Muscle layer of duodenum (tissue), 2 donors: ENCODE results near the gene JADE3.

Experiments
- H3K27ac ChIP-seq: one replicate; pipeline ENCODE4 v1.7.0; 2013; ENCODE audit warnings: mild to moderate bottlenecking, low read length
- H3K27me3 ChIP-seq: one replicate; pipeline ENCODE4 v1.7.0; 2013; ENCODE audit warnings: low read depth, mild to moderate bottlenecking, control low read depth, low read length
- H3K36me3 ChIP-seq, 2 donors: one replicate each; pipeline ENCODE4 v1.7.0; 2013; ENCODE audit warnings: low read length in 2 of 2, control low read depth in 1 of 2, mild to moderate bottlenecking in 1 of 2; ENCODE audit not compliant: insufficient read depth in 2 of 2, control insufficient read depth in 1 of 2
- H3K4me1 ChIP-seq, 2 donors: one replicate each; pipeline ENCODE4 v1.7.0; 2013; ENCODE audit warnings: low read length in 2 of 2, mild to moderate bottlenecking in 2 of 2, control low read depth in 1 of 2, moderate library complexity in 1 of 2; ENCODE audit not compliant: insufficient read depth in 2 of 2, control insufficient read depth in 1 of 2
- H3K4me3 ChIP-seq, 2 donors: one replicate each; pipeline ENCODE4 v1.7.0; 2013; ENCODE audit warnings: low read length in 2 of 2, low read depth in 1 of 2, mild to moderate bottlenecking in 1 of 2
- H3K9me3 ChIP-seq, 2 donors: one replicate each; pipeline ENCODE4 v1.7.0; 2013; ENCODE audit warnings: low read length in 2 of 2, control low read depth in 1 of 2, mild to moderate bottlenecking in 1 of 2; ENCODE audit not compliant: control insufficient read depth in 1 of 2
- donor health status: healthy.

Gene JADE3

GRCh38 chrX:47030339-47030738 is 118.1 kb downstream of the JADE3 start:
- Histone ChIP-seq H3K9me3 (no peaks in the 10 kb centered on the region), H3K27me3 (no peaks in the 10 kb centered on the region), H3K4me1 (no peaks in the 10 kb centered on the region), H3K4me3 (no peak overlapping the region), H3K36me3 (no peaks in the 10 kb centered on the region), H3K27ac (no peak overlapping the region)

GRCh38 chrX:47047989-47048388 is 135.8 kb downstream of the JADE3 start:
- Histone ChIP-seq H3K4me1 (no peaks in the 10 kb centered on the region), H3K27ac (no peak overlapping the region), H3K4me3 (no peak overlapping the region), H3K27me3 (no peaks in the 10 kb centered on the region), H3K36me3 (no peaks in the 10 kb centered on the region), H3K9me3 (no peaks in the 10 kb centered on the region)

DNA sequence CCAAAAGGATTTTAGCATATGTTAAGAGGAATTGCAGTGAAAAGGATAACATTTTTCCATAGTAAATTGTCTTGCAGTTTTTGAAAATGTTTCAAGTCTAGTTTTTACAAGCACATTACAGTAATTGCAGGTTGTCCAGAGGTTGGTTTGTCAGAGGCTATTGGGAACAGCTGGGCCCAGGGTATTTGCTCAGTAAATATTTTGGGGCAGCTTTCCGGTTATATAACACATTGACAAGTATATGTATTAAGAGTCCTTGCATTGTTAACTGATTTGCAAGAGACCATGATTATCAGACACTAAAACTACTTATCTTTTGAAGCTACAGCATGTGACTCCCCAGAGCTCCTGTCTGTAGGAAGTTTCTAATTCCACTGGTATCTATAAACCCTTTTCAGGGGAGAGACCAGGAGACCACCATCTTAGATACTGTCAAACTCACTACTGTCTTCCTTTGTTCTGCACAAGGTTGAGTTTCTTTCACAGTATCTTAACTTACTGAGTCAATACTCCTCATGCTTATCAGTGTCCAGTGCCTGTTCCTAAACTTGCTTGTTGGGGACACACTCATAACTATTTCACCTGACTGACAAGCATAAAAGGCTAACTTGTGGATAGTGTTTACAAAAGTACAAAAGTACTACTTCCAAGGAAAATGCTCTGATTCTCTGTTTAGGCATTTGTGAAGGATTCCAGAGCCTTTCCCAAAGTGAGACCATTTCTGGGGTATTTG is 147.1 kb downstream of the JADE3 start:
- Histone ChIP-seq H3K27ac (no peak overlapping the region), H3K36me3 (peaks cover 0 to 5% of the 10 kb centered on the region in 2 donors), H3K4me3 (no peak overlapping the region), H3K27me3 (no peaks in the 10 kb centered on the region), H3K9me3 (no peaks in the 10 kb centered on the region), H3K4me1 (no peaks in the 10 kb centered on the region)

DNA sequence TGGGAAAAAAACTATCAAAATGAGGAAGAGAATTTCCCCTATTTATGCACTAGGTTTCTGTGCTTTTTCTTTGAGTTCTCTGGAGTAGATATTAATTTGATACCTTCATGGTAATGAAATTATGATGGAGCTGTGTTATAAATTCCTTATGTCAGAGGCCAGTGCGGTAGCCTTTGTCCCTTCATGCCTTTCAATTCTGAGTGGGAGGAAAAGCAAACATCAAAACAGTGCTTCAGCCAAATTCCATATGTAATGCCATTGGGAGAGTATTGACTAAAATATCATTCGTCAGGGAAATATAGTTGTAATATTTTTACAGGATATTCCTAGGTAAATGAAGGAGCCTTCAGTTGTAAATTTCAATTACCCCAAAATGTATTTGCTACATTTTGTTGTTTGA is 148.5 kb downstream of the JADE3 start:
- no peak overlapping the region for H3K4me3 ChIP-seq
- no peaks in the 10 kb centered on the region for H3K27me3 ChIP-seq
- H3K27ac ChIP-seq = no peak overlapping the region
- no peaks in the 10 kb centered on the region for H3K9me3 ChIP-seq
- no peaks in the 10 kb centered on the region for H3K36me3 ChIP-seq
- H3K4me1 ChIP-seq = no peaks in the 10 kb centered on the region

DNA sequence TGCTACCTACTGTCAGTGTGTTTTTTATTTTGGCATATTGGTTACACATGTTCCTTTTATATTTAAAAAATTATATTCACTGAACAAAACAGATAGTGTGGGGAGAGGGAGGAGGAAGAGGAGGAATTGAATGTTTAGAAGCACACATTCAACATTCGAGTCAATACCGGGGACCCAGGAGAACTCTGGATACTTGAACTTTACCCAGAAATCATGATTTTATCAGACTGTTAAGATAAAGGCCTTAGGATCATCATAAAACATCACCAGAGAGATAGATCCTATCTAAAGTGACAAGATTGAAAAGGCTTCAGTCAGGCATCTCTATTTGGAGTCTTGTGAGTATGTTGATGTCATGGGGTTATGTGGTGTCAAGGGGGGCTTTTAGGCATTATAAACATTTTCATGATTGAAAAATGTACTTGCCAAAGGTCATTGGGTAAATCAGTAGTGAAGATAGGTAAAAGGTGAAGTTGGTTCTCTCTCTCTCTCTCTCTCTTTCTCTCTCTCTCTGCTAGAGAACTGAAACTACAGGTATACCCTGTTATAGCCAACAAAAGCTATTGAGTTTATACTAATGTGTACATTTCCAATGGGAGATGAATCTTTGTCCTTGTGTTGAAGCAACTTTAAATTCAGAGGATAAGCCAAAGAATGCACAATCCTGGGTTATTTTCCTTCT is 149.2 kb downstream of the JADE3 start:
- H3K27ac ChIP-seq = no peak overlapping the region
- no peaks in the 10 kb centered on the region for H3K9me3 ChIP-seq
- H3K36me3 ChIP-seq = no peaks in the 10 kb centered on the region
- no peaks in the 10 kb centered on the region for H3K4me1 ChIP-seq
- no peaks in the 10 kb centered on the region for H3K27me3 ChIP-seq
- no peak overlapping the region for H3K4me3 ChIP-seq

- Histone ChIP-seq H3K9me3 (no peaks in the 10 kb centered on the region), H3K36me3 (no peaks in the 10 kb centered on the region), H3K4me3 (no peak overlapping the region), H3K4me1 (no peaks in the 10 kb centered on the region), H3K27me3 (no peaks in the 10 kb centered on the region), H3K27ac (no peak overlapping the region)
Measured at GRCh38 chrX:47063179-47063578, 151.0 kb downstream of the JADE3 start.

DNA sequence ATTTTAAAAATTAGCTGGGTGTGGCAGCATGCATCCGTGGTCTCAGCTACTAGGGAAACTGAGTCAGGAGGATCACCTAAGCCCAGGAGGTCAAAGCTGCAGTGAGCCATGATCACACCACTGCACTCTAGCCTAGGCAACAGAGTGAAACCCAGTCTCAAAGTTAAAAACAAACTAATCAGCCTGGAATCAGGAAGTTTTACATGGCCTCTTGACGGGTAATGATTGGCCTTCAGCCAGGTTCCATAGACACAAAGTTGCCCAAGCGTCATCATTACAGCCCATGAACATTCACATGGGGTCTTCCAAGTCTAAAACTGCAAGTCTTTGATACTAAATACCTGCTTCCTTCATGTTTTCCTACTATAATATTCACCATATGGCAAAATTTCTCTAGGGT is 156.0 kb downstream of the JADE3 start:
- H3K36me3 ChIP-seq = no peaks in the 10 kb centered on the region
- no peaks in the 10 kb centered on the region for H3K27me3 ChIP-seq
- no peak overlapping the region for H3K4me3 ChIP-seq
- no peaks in the 10 kb centered on the region for H3K4me1 ChIP-seq
- no peaks in the 10 kb centered on the region for H3K9me3 ChIP-seq
- no peak overlapping the region for H3K27ac ChIP-seq

DNA sequence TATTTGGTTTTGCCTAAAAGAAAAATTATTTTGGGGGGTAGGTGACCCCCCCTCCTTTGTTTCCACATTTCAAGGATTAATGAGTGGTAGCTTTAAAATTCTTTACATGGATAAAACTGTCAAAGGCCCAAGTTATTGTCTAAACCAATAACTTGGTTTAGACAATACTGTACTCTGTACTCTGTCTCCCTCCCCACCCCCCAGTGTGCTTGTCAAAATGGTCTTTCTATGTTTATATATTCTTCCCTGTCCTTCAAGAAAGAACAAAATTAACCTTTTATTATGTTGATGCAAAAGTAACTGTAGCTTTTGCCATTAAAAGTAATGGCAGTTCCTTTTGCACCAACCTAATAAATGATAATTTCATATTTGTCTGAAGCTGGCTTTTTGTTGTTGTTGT is 156.5 kb downstream of the JADE3 start:
- H3K27ac ChIP-seq = no peak overlapping the region

GRCh38 chrX:47078129-47079043 is 166.2 kb downstream of the JADE3 start, which contains the start of gene RGN:
Gene RGN, plus strand, starts transcription at chrX:47078443. Its CDS starts 2,702 bp downstream, at chrX:47081145.
- no peaks in the 10 kb centered on the region for H3K4me1 ChIP-seq
- H3K27ac ChIP-seq = no peak within 1 kb of the TSS
- H3K4me3 ChIP-seq = peak within 1 kb of the TSS; percentile 26 to 63
- no peaks in the 10 kb centered on the region for H3K9me3 ChIP-seq
- no peaks in the 10 kb centered on the region for H3K36me3 ChIP-seq
- H3K27me3 ChIP-seq = no peaks in the 10 kb centered on the region

More for the DNA sequence above, 156.5 kb downstream of the JADE3 start:
- Histone ChIP-seq H3K36me3 (no peaks in the 10 kb centered on the region), H3K27me3 (no peaks in the 10 kb centered on the region), H3K4me1 (no peaks in the 10 kb centered on the region), H3K9me3 (no peaks in the 10 kb centered on the region), H3K4me3 (no peak overlapping the region)

DNA sequence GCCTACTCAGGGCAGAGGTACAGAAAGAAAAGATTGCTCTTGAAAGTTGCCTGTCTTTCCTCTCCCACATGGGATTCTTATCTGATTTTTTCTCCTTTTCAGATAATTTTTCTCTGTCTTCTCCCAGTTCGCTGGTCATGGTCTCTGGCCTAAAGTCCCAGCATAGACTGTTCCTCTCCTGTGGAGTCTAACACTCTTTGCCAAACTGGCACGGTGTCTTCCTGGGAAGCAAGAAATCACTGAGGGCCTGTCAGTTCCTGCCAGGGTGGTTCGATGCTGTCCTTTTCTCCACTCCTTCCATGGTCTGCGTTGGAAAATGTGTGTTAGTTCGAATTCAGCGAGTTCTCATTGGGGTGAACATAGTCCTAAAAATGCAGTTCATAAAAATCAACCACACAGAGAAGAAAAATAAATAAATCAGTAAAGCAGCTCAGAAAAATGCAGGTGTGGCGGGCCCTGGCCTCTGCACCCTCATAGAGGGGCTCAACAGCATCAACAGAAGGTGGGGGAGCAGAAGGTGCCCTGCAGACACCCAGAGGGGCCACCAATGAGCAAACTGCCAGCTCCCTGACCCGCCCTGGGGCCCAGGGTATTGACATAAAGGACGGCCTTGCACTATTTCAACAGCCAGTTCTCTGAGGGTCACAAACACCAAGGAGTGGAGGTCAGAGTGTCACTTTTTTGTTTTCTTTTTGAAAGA is 168.1 kb downstream of the JADE3 start:
- Histone ChIP-seq H3K9me3 (no peaks in the 10 kb centered on the region), H3K4me1 (no peaks in the 10 kb centered on the region), H3K4me3 (no peak overlapping the region), H3K36me3 (no peaks in the 10 kb centered on the region), H3K27ac (no peak overlapping the region), H3K27me3 (no peaks in the 10 kb centered on the region)

DNA sequence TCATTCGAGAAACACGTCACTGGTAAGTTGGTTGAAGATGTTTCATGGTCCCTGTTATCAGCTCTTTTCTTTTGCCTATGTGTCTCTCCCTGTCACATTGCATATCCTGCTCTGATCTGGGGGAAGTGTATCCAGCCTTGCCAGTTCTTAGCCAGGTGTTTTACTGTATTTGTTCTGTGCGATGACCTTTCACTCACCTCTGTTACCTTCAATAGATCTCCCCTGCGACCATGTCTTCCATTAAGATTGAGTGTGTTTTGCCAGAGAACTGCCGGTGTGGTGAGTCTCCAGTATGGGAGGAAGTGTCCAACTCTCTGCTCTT is 168.7 kb downstream of the JADE3 start:
- Histone ChIP-seq H3K4me3 (no peak overlapping the region), H3K27ac (no peak overlapping the region), H3K27me3 (no peaks in the 10 kb centered on the region), H3K4me1 (no peaks in the 10 kb centered on the region), H3K36me3 (no peaks in the 10 kb centered on the region), H3K9me3 (no peaks in the 10 kb centered on the region)
